ENCODE results near the gene SULT1A3. TPM values are rescaled to one million over a fixed set of nuclear protein-coding genes. Genes with fewer than 3 reads are reported as not detected.

SULT1A3 gene
- total and polyA plus RNA-seq, 2 of the 8 experiments (the other 6 are each of a cell fraction or from before 2014, with no cell fraction given) = 1.9 to 13.8 TPM

DNA sequence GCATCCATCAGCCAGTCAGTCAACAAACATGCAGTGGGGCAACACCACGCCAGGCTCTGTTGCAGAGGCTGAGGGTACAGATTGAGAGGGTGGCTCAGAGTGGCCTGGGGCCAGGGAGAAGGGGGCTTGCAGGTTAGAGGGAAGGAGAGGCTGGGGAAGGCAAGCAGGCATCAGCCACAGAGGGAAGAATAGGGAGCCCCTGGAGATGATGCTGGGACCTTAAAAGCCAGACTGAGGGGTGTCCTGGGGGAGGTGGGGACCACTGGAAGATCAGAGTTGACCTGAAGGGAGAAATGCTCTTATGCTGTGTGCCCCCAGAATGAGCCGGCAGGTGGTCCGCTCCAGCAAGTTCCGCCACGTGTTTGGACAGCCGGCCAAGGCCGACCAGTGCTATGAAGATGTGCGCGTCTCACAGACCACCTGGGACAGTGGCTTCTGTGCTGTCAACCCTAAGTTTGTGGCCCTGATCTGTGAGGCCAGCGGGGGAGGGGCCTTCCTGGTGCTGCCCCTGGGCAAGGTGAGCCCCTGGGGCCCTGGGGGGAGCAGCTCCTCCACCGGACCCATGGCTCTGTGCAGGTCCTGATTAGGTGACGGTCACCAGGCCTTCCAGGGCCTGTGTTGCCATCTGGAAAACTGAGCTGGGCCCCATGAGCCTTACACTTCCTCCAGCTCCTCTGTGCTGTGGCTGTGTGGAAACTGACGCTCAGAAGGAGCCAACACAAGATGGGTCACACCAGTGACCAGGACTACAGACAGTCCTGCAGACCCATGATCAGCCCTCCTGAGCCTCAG, 14.0 kb upstream of the SULT1A3 start:
- CTCF ChIA-PET (ENCODE audit: partially characterized antibody) = interaction anchor here (1.0 to 4.4 kb wide), 4 partner anchors 67 to 444 kb away, joined by 3 to 21 read pairs (median 4); partner anchors contain the start of gene GDPD3
- Histone ChIP-seq H3K27ac (ENCODE audit: low read depth, low read length) (no peak overlapping the region), H3K56ac (replicated peaks; ENCODE audit: insufficient read length, low read depth, low read length) (no peak overlapping the region), H3K4ac (replicated peaks; ENCODE audit: insufficient read length, low read depth, low read length) (no peak overlapping the region), H4K5ac (ENCODE audit: insufficient read length, low read depth, low read length) (no peak overlapping the region), H3K9ac (replicated peaks in 1 of 4; ENCODE audit: extremely low read depth in 1 of 4, low read depth in 3 of 4, low read length in 3 of 4) (no peak overlapping the region), H2BK5ac (ENCODE audit: low read depth, low read length) (peak overlapping the region; percentile 35; the same call in 1 of the 2 replicates), H3K18ac (ENCODE audit: extremely low read depth, low read length) (no peak overlapping the region), H2BK12ac (ENCODE audit: low read depth, low read length) (no peak overlapping the region), H3K4me2 (ENCODE audit: insufficient read depth in 1 of 2, low read depth in 2 of 2, low read length in 2 of 2) (no peak overlapping the region; a peak in 1 of 4 replicates), H3K79me1 (ENCODE audit: low read depth, low read length) (no peaks in the 10 kb centered on the region), H2AFZ (ENCODE audit: low read length) (no peak overlapping the region), H3K9me3 (ENCODE audit: insufficient read depth in 2 of 2, low read depth in 1 of 2, low read length in 1 of 2) (no peaks in the 10 kb centered on the region), H3K23me2 (ENCODE audit: low read depth, low read length) (peaks cover 10% of the 10 kb centered on the region; the same call in 1 of the 2 replicates), H2AK5ac (ENCODE audit: low read depth, low read length) (0 out of 2 replicates have a peak overlapping the region, but pooled peaks have one; percentile 53), H3K79me2 (ENCODE audit: control insufficient read depth in 1 of 2, insufficient read depth in 2 of 2, low read length in 2 of 2) (no peaks in the 10 kb centered on the region), H2BK20ac (ENCODE audit: low read length) (no peak overlapping the region), H4K91ac (replicated peaks; ENCODE audit: insufficient read length, low read length) (no peak overlapping the region), H3K23ac (ENCODE audit: insufficient read length) (no peak overlapping the region), H3K4me3 (ENCODE audit: extremely low read depth in 1 of 4, insufficient read depth in 2 of 4, low read depth in 3 of 4, low read length in 4 of 4) (no peak overlapping the region), H3K36me3 (ENCODE audit: control insufficient read depth in 2 of 4, insufficient read depth in 4 of 4, low read length in 3 of 4) (no peaks in the 10 kb centered on the region), H2BK15ac (ENCODE audit: low read length) (no peak overlapping the region), H3K27me3 (replicated peaks in 1 of 4; ENCODE audit: control insufficient read depth in 3 of 4, extremely low read depth in 1 of 4, insufficient read depth in 3 of 4, low read length in 3 of 4) (peaks cover 0 to 19% (median 12%) of the 10 kb centered on the region in 4 experiments; a peak in 4 of 7 replicates), H4K20me1 (replicated peaks in 1 of 2; ENCODE audit: control insufficient read depth in 1 of 2, insufficient read depth in 2 of 2, low read length in 2 of 2) (peaks cover 7 to 8% of the 10 kb centered on the region in 2 experiments), H2BK120ac (replicated peaks; ENCODE audit: low read depth, low read length) (no peak overlapping the region), H3K14ac (ENCODE audit: insufficient read length) (no peak overlapping the region), H4K8ac (ENCODE audit: extremely low read depth, insufficient read depth, low read length) (no peak overlapping the region; the same call in 1 of the 2 replicates), H3K4me1 (replicated peaks in 1 of 4; ENCODE audit: control insufficient read depth in 3 of 4, insufficient read depth in 4 of 4, low read length in 3 of 4) (peaks cover 0 to 12% (median 4%) of the 10 kb centered on the region in 4 experiments; a peak in 4 of 7 replicates)
- POLR2A ChIA-PET (ENCODE audit: partially characterized antibody) = interaction anchor here (1.2 kb wide), 1 partner anchor 13 kb away, joined by 3 read pairs; no protein-coding TSS in a partner anchor
- WGBS, 2 experiments (ENCODE audit: extremely low coverage in 1 of 2, insufficient coverage in 1 of 2, insufficient read length in 1 of 2, insufficient replicate concordance in 2 of 2, low coverage in 1 of 2, low lambda C conversion rate in 2 of 2, missing lambda C conversion rate in 1 of 2) = 88% methylated on average over 13 of the region's 13 CpGs; no CpG with 5 or more reads in 1 of the 2 experiments
- peak in 1 of 2 experiments; percentile 44 for DNase-seq (ENCODE audit: low read depth in 1 of 2, low spot score in 2 of 2)
- TF ChIP-seq CBX8 (IDR thresholded peaks at IDR 0.05; ENCODE audit: borderline replicate concordance, low read depth, low read length) = no peak
- no peak for TF ChIP-seq CTCF (IDR thresholded peaks at IDR 0.05; ENCODE audit: control extremely low read depth in 1 of 3, insufficient read depth in 1 of 3, low read depth in 1 of 3, low read length in 3 of 3)
- TF ChIP-seq CBX5 (IDR thresholded peaks at IDR 0.05; ENCODE audit: low read depth, low read length) = no peak
- no peak for TF ChIP-seq FOSL1 (IDR thresholded peaks at IDR 0.05; ENCODE audit: insufficient read depth, low read depth, low read length)
- FAIRE-seq = no peak
